Germinal center (tissue), 1 donor: Measurements from ENCODE around the gene GAGE13.
"Not testable (repeated sequence)": the region's sequence is repeated elsewhere in the genome, so short reads cannot be mapped to it uniquely, and the experiment has no call there.

Experiments
- DNase-seq: peaks from one replicate; pipeline ENCODE4 v3.0.0; 2012; ENCODE audit warnings: mixed read lengths, low spot score

Gene GAGE13, protein sequence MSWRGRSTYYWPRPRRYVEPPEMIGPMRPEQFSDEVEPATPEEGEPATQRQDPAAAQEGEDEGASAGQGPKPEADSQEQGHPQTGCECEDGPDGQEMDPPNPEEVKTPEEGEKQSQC

GRCh38 chrX:49331282-49331681 is at the start of gene GAGE13:
Gene GAGE13, plus strand, starts transcription at chrX:49331582. Its CDS starts 1,156 bp downstream, at chrX:49332738.
- not testable (repeated sequence) for DNase-seq

GRCh38 chrX:49282647-49283011 is 48.8 kb upstream of the GAGE13 start:
- DNase-seq: no peak

GRCh38 chrX:49284212-49284611 is 47.2 kb upstream of the GAGE13 start:
- no peak for DNase-seq

DNA sequence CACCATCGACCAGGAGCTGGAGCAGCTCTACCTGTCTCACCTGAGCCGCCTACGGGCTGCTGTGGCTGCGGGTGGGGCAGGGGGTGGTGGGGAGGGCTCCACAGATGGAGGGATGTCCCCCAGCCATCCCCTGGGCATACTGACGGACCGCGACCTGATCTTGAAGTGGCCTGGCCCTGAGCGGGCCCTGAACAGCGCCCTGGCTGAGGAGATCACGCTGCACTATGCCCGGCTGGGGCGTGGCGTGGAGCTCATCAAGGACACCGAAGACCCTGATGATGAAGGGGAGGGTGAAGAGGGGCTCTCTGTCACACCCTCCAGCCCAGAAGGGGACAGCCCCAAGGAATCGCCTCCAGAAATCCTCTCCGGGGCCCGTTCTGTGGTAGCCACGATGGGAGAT is 45.2 kb upstream of the GAGE13 start:
- no peak for DNase-seq

DNA sequence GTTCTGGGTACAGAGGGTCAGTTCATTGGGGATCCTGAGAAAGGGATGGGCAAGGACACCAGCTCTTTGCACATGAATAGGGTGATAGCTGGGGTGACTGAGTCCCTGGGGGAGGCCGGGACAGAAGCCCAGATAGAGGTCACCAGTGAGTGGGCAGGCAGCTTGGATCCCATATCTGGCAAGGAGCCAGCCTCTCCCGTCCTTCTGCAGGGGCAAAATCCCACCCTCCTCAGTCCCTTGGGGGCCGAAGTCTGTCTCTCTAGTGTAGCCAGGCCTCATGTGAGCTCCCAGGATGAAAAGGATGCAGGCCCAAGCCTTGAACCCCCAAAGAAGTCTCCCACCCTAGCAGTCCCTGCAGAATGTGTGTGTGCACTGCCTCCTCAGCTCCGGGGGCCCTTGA is 44.8 kb upstream of the GAGE13 start:
- DNase-seq: no peak

GRCh38 chrX:49287665-49288064 is 43.7 kb upstream of the GAGE13 start:
- no peak for DNase-seq

GRCh38 chrX:49290215-49290614 is 41.2 kb upstream of the GAGE13 start:
- DNase-seq: no peak

DNA sequence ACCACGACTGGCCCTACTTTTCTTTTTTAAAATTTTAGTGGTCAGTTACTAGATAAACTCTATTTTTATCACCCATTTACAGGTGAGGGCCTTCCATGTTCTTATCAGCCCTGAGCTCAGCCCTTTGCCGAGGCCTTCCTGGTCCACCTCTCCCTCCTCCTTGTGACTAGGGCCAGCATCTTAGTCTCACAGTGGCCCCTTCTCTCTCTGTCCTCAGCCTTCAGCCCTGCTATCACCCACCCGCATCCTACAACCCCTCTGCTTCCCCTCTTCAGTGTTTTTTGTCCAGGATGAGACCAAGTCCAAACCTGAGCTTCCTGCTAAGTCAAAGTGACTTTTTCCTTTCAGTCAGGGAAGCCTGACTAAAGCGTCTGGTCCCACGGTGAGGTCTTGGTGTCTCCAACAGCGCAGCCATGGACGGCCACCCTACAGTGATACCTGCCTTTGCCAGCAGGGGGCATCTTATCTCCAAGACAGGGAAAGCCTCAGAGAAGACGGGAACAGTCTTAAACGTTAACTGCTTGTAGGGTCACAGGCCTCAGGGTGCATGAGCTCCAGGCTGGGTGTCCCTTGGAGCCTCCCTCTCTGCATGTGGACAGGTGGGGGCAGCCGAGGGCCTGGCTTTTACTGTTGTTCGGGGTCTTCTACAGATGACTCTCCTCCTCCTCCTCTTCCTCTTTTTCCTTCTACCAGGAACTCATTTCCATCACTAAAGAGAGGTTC is 39.6 kb upstream of the GAGE13 start:
- peak; percentile 14 for DNase-seq

DNA sequence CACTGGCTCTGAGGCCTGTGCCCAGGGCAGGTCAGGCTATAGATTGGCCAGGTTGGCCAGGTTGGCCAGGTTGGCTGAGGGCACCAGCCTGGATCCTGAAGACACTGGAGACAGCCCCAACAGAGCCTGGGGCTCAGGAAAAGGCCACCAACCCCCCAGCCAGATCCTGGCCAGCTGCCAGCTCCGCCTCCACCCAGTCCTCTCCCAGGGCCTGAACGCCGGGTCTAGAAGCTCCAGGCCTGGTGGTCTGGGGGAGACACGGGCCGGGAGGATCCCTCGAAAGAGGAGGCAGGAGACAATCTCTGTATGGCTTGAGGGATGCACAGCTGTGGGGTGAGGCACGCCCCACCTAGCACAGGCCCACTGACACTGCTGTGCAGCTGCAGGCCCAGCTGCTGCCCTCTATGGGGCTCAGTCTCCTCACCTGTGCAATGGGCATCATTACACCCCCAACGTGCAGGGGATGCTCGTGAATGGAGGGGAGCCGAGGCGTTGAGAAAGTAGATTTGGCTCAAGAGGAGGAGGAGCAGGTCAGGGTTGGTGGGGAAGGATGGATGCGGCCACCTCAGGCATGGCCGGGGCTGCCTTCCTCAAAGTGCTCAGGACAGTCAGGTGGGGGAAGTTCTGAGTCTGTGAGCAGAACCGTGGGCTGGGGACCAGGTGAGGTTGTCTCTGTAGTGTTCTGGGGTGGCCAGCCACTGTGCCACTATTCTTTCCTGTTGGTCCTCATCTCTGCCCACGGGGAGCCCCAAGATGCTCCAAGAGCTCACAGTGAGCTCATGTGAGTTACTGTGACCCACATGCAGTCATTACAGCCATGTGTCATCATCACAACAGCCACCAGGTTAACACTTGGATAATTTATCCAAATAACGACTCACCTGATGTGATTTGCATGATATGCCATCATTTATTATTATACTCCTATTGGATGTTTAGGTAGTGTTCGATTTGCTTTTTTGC is 38.7 kb upstream of the GAGE13 start:
- no peak for DNase-seq

- not testable (repeated sequence) for DNase-seq
Observed at GRCh38 chrX:49299293-49299692, 32.1 kb upstream of the GAGE13 start.

DNA sequence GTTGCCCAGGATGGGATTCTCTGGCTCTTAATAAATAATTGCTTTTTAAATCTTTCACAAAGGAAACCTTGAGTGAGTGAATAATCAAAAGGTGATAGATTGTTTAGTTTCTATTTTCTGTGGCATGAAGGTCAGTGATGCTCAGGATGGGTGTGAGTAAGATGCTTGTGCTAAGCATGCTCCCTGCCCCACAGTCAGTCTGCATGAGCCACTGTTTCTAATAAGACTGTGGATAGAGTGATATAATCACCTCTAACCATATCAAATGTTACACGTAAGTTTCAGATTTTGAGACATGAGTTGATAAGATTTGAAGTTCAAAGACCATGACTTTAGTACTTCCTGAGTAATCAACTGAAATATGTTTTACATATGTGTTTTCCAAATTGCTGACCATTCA is 30.7 kb upstream of the GAGE13 start:
- DNase-seq: no peak

- DNase-seq: no peak
Observed at GRCh38 chrX:49303346-49303745, 28.0 kb upstream of the GAGE13 start, which contains the start of gene GAGE10. Gene GAGE10, plus strand, starts transcription at chrX:49303646. Its CDS starts 1,214 bp downstream, at chrX:49304860.

- DNase-seq: not testable (repeated sequence)
Observed at GRCh38 chrX:49307775-49308174, 23.6 kb upstream of the GAGE13 start.

DNA sequence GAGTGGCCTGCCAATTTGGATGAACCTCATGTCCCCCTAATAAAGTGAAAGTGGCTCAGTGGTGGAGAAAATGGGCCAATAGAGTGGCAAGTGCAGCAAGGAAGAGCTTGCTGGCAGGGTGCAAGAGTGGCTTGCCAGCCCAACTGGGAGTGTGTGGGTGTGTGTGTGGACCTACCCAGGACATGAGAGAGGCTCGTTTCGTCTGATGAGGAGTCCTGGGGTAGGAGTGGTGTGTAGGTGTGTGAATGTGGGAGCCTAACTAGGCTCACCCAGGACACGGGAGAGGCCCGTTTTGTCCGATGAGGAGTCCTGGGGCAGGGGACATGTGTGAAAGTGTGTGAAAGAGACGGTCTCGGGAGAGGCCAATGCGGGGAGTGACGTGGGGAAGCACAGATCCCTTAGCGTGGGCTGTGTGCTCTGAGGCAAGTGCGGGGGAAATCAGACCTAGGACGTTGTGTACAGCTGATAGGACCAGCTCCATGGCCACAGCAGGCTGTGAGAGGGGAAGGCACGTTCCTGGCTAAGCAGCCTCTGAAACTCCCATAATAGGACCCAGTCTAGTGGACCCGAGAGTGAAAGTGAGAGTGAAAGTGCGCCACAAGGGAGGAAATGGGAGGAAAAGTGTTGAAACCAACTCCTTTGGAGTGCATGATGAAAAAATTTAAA is 22.6 kb upstream of the GAGE13 start:
- no peak for DNase-seq

DNA sequence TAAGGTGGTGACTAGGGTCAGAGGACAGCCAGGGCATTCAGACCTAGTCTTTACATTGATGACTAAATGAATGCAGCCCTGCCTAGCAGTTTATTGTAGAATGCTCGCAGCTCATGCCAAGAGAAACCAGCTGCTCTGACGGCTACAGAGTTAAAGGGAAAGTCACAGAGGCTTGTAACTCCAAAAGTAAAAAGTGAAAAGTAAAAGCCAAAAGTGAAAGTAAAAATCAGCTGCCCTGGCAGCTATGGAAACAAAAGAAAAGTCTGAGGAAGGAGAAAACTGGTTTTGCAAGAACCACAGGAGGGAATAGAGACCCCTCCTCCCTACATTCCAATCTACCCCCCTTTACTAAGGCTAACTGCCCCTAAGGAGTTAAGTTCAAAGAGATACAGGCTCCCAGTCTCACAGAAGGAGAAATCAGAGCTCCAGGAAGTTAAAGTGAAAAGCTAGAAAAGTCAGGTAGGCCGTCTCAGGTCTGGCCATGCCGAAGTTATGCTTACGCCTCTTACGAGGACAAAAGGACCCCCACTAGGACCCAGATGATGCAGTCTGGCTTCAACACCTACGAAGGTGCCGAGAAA is 21.9 kb upstream of the GAGE13 start:
- no peak for DNase-seq

- no peak for DNase-seq
Observed at GRCh38 chrX:49310371-49310770, 21.0 kb upstream of the GAGE13 start.

DNA sequence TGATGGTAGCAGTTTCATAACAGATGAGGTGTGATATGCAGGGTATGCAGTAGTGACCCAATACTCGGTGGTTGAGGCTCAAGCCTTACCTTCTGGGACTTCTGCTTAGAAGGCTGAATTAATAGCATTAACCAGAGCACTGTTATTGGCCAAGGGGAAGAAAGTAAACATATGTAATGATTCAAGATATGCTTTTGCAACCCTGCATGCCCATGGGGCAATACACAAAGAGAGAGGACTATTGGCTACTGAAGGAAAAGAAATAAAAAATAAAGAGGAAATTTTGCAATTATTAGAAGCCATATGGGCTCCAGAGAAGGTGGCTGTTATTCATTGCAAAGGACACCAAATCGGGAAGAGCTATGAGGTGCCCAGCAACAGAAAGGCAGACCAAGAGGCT is 19.2 kb upstream of the GAGE13 start:
- no peak for DNase-seq

DNA sequence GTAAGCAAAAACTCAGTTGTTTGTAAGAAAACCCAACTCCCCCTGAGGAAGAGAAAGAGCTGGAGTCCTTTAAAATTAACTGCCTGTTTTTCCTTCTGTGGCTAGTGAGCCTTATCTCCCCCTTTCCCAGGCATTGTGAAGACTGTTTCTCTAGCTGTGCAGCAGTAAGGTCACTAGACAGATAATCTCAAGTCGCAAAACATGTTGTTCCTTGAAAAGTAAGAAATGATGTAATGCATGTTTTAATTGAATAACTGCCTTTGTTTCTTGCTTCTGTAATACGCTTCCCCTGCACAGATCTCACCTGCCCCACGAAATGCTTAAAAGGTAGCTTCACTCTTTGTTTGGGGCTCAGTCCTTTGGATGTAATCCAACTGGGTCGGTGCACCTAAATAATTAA is 15.3 kb upstream of the GAGE13 start:
- no peak for DNase-seq

- DNase-seq: not testable (repeated sequence)
Observed at GRCh38 chrX:49321737-49322136, 9.6 kb upstream of the GAGE13 start, which contains the start of gene GAGE12J. Gene GAGE12J, plus strand, starts transcription at chrX:49322037. Its CDS starts 1,157 bp downstream, at chrX:49323194.

- not testable (repeated sequence) for DNase-seq
Observed at GRCh38 chrX:49322266-49322665, 9.1 kb upstream of the GAGE13 start.

GRCh38 chrX:49323735-49324134 is 7.6 kb upstream of the GAGE13 start:
- not testable (repeated sequence) for DNase-seq

DNA sequence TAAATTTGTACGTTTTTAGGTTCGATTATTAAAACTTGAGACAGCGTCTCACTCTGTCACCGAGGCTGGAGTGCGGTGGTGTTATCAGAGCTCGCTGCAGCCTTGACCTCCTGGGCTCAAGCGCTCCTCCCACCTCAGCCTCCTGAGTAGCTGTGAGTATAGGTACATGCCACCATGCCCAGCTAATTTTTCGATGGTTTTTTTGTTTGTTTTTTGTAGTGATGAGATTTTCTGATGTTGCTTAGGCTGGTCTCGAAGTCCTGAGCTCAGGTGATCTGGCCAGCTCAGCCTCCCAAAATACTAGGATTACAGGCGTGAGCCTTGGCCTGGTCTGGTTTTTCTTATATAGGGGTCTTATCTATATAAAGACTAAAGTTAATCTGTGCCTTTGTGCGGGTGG is 961 bp upstream of the GAGE13 start:
- not testable (repeated sequence) for DNase-seq
